Activated naive CD4-positive, alpha-beta T cell (primary cell): ENCODE results near the gene ITPRIPL1.
A peak's percentile ranks its signal among the peaks of the same experiment; 100 is the strongest.
"Not testable (repeated sequence)": the region's sequence is repeated elsewhere in the genome, so short reads cannot be mapped to it uniquely, and the experiment has no call there.

Source experiments
- DNase-seq, 4 experiments: peaks; one replicate each; lab custom pipeline; 2025; lab: John Stamatoyannopoulos, UW

ITPRIPL1 gene

GRCh38 chr2:96325041-96325883, at the start of gene ITPRIPL1:
Gene ITPRIPL1, plus strand, starts transcription at chr2:96325317. Its CDS starts 523 bp downstream, at chr2:96325840.
- DNase-seq, result no peak

- no peak for DNase-seq
Measured at GRCh38 chr2:96276787-96277499, 48.2 kb upstream of the ITPRIPL1 start.

- no peak for DNase-seq
Measured at GRCh38 chr2:96287273-96287856, 37.8 kb upstream of the ITPRIPL1 start.

- DNase-seq, result no peak
Measured at GRCh38 chr2:96291751-96292150, 33.4 kb upstream of the ITPRIPL1 start.

- not testable (repeated sequence) for DNase-seq
Measured at GRCh38 chr2:96294271-96294670, 30.8 kb upstream of the ITPRIPL1 start.

GRCh38 chr2:96296925-96297324, 28.2 kb upstream of the ITPRIPL1 start:
- no peak for DNase-seq

GRCh38 chr2:96301865-96302264, 23.3 kb upstream of the ITPRIPL1 start:
- no peak for DNase-seq

- DNase-seq, result no peak
Measured at GRCh38 chr2:96304606-96305005, 20.5 kb upstream of the ITPRIPL1 start.

GRCh38 chr2:96305091-96305978, 19.8 kb upstream of the ITPRIPL1 start, which contains the start of gene SNRNP200:
Gene SNRNP200, minus strand, starts transcription at chr2:96305546. Its CDS starts 109 bp downstream, at chr2:96305437.
- DNase-seq, result peak; percentile 76 to 89 (median 80)

- DNase-seq, result no peak
Measured at GRCh38 chr2:96305979-96306308, 19.2 kb upstream of the ITPRIPL1 start.

- DNase-seq, result no peak
Measured at GRCh38 chr2:96306370-96306769, 18.7 kb upstream of the ITPRIPL1 start.

- no peak for DNase-seq
Measured at GRCh38 chr2:96308248-96308647, 16.9 kb upstream of the ITPRIPL1 start.

- DNase-seq, result no peak
Measured at GRCh38 chr2:96315005-96315399, 10.1 kb upstream of the ITPRIPL1 start.

- DNase-seq, result no peak
Measured at GRCh38 chr2:96315400-96316071, 9.6 kb upstream of the ITPRIPL1 start.

- DNase-seq, result no peak
Measured at GRCh38 chr2:96316999-96317398, 8.1 kb upstream of the ITPRIPL1 start.

GRCh38 chr2:96317584-96317997, 7.5 kb upstream of the ITPRIPL1 start:
- DNase-seq, result no peak

- no peak for DNase-seq
Measured at GRCh38 chr2:96318723-96319122, 6.4 kb upstream of the ITPRIPL1 start.

- no peak for DNase-seq
Measured at GRCh38 chr2:96319396-96319795, 5.7 kb upstream of the ITPRIPL1 start.

- no peak for DNase-seq
Measured at GRCh38 chr2:96320326-96320725, 4.8 kb upstream of the ITPRIPL1 start.

- DNase-seq, result no peak
Measured at GRCh38 chr2:96320728-96321622, 4.1 kb upstream of the ITPRIPL1 start.
